Endothelial cell of umbilical vein (primary cell): ENCODE measurements around the gene ARGFX. TPM values are rescaled to one million over a fixed set of nuclear protein-coding genes. Genes with fewer than 3 reads are reported as not detected.

Experiments used
- BruUV-seq: library from RNA; stranded (reverse); fragments of 400-500 nt; replicated peaks from 2 replicates; lab custom pipeline; 2021; lab: Mats Ljungman, UMichigan
- CTCF ChIA-PET: fragments of 300-600, 350-600 bp; sonication (Branson Sonifier 250); formaldehyde crosslinking; loops from one replicate; lab custom pipeline; 2021; ENCODE audit warnings: antibody characterized with exemption, inconsistent platforms; lab: Charles Lee
- POLR2A ChIA-PET: fragments of 300-600, 350-600 bp; sonication (Branson Sonifier 250); formaldehyde crosslinking; loops from one replicate; lab custom pipeline; 2021; ENCODE audit warnings: antibody characterized with exemption, inconsistent platforms; lab: Charles Lee
- DNase-seq: peaks from one replicate; pipeline ENCODE4 v3.0.0-alpha.2; 2011; ENCODE audit warnings: low read depth, low spot score
- FAIRE-seq: peaks from 2 replicates; lab custom pipeline; 2011; peaks lifted over from hg19 to GRCh38; lab: Jason Lieb, UNC
- H2AFZ ChIP-seq: 2 replicates; pipeline ENCODE4 v1.6.0; 2012; ENCODE audit warnings: low read depth, low read length, control low read depth, inconsistent platforms
- H3K27ac ChIP-seq: 2 replicates; pipeline ENCODE4 v1.5.1; 2011; ENCODE audit warnings: low read depth, mild to moderate bottlenecking, control low read depth, low read length, moderate library complexity; ENCODE audit not compliant: insufficient read depth
- H3K27me3 ChIP-seq, 2 experiments: 2 replicates each; pipeline versions ENCODE4 v1.6.0 to v1.6.1; 2011; ENCODE audit warnings: low read length in 2 of 2, mixed read lengths in 1 of 2; ENCODE audit not compliant: control insufficient read depth in 2 of 2, insufficient read depth in 2 of 2
- H3K36me3 ChIP-seq, 2 experiments: 2 replicates in 1 of 2; 3 replicates in 1 of 2; pipeline ENCODE4 v1.5.1; 2011; ENCODE audit warnings: low read length in 2 of 2, mild to moderate bottlenecking in 1 of 2, moderate library complexity in 1 of 2; ENCODE audit not compliant: control insufficient read depth in 2 of 2, insufficient read depth in 2 of 2; ENCODE audit errors: extremely low read depth in 1 of 2
- H3K4me1 ChIP-seq: 3 replicates; pipeline ENCODE4 v1.5.1; 2011; ENCODE audit warnings: mild to moderate bottlenecking, low read length; ENCODE audit not compliant: control insufficient read depth, insufficient read depth; ENCODE audit errors: extremely low read depth
- H3K4me2 ChIP-seq: 2 replicates; pipeline ENCODE4 v1.6.1; 2011; ENCODE audit warnings: low read length, control low read depth, mixed read lengths; ENCODE audit not compliant: insufficient read depth
- H3K4me3 ChIP-seq, 3 experiments: fragments of 200-600 bp in 1 of 3; sonication (generic), shearing (Covaris generic) in 1 of 3; replicated peaks in 1 of 3; 2 replicates each; pipeline ENCODE4 v1.5.1; 2011 to 2016; ENCODE audit warnings: control low read depth in 3 of 3, low read length in 3 of 3, mild to moderate bottlenecking in 2 of 3, inconsistent platforms in 1 of 3, low read depth in 1 of 3, moderate library complexity in 1 of 3; ENCODE audit not compliant: insufficient read depth in 1 of 3
- H3K79me2 ChIP-seq: 2 replicates; pipeline ENCODE4 v1.6.0; 2012; ENCODE audit warnings: low read length, inconsistent platforms; ENCODE audit not compliant: control insufficient read depth, insufficient read depth
- H3K9ac ChIP-seq: replicated peaks from 2 replicates; pipeline ENCODE3; 2011; ENCODE audit warnings: low read length, control low read depth; ENCODE audit not compliant: insufficient read depth; ENCODE audit errors: extremely low read depth
- H3K9me1 ChIP-seq: replicated peaks from 3 replicates; pipeline ENCODE4 v1.6.0; 2011; ENCODE audit warnings: mild to moderate bottlenecking, low read length; ENCODE audit not compliant: control insufficient read depth, insufficient read depth; ENCODE audit errors: extremely low read depth
- H3K9me3 ChIP-seq: replicated peaks from 2 replicates; pipeline ENCODE4 v1.5.1; 2012; ENCODE audit warnings: low read length, inconsistent platforms; ENCODE audit not compliant: control insufficient read depth, insufficient read depth
- H4K20me1 ChIP-seq: replicated peaks from 2 replicates; pipeline ENCODE3; 2011; ENCODE audit warnings: mild to moderate bottlenecking, low read length; ENCODE audit not compliant: control insufficient read depth, insufficient read depth; ENCODE audit errors: extremely low read depth
- EZH2 ChIP-seq: IDR thresholded peaks from 2 replicates; pipeline ENCODE4 v1.6.1; 2012; ENCODE audit warnings: borderline replicate concordance, low read depth, mild to moderate bottlenecking, moderate library complexity, low read length, inconsistent platforms; ENCODE audit not compliant: severe bottlenecking
- FOS ChIP-seq: IDR thresholded peaks from 2 replicates; pipeline ENCODE4 v1.6.1; 2011; ENCODE audit warnings: mild to moderate bottlenecking, low read length, moderate library complexity, borderline replicate concordance; ENCODE audit not compliant: insufficient read depth
- GATA2 ChIP-seq: IDR thresholded peaks from 2 replicates; pipeline ENCODE4 v1.7.0; 2011; ENCODE audit warnings: low read depth, mild to moderate bottlenecking, moderate library complexity, mixed read lengths, low read length; ENCODE audit not compliant: insufficient read length, insufficient read depth
- JUN ChIP-seq: IDR thresholded peaks from 2 replicates; pipeline ENCODE4 v1.6.1; 2011; ENCODE audit warnings: borderline replicate concordance, low read depth; ENCODE audit not compliant: insufficient read length, insufficient read depth
- MAX ChIP-seq: IDR thresholded peaks from 2 replicates; pipeline ENCODE4 v1.6.1; 2011; ENCODE audit not compliant: insufficient read depth, insufficient read length
- MYC ChIP-seq: IDR thresholded peaks from one replicate; pipeline ENCODE4 v1.6.1; 2011; ENCODE audit warnings: mild to moderate bottlenecking, low read depth, low read length
- POLR2A ChIP-seq: IDR thresholded peaks from 2 replicates; pipeline ENCODE4 v1.6.1; 2012; ENCODE audit warnings: low read depth, mild to moderate bottlenecking, control low read depth, low read length
- POLR2AphosphoS5 ChIP-seq: IDR thresholded peaks from 2 replicates; pipeline ENCODE4 v1.6.1; 2012; ENCODE audit warnings: low read depth, mild to moderate bottlenecking, control low read depth, low read length, moderate library complexity; ENCODE audit not compliant: insufficient read depth
- dilution Hi-C: fragments of 300-500 bp; cut with MboI; formaldehyde crosslinking; loops from one replicate; pipeline ENCODE4 v1.15.0; 2019; ENCODE audit warnings: low sequenced_read_pairs; ENCODE audit not compliant: extremely low pct_ligation_motif_present
- intact Hi-C: fragments of 100-400 bp; cut with micrococcal nuclease; formaldehyde crosslinking; loops from one replicate; pipeline ENCODE4 v1.10.0; 2022
- polyA plus RNA-seq, 4 experiments: library from polyadenylated mRNA; depleted of rRNA in 3 of 4; stranded (reverse) in 3 of 4; unstranded in 1 of 4; fragments of >200 nt; gene quantifications; 2 replicates each; pipeline versions ENCODE4 v1.2.1 to v1.2.3, GENCODE V29; 2011 to 2012; ENCODE audit warnings: missing spikeins in 1 of 4
- total RNA-seq: library from RNA; stranded (reverse); gene quantifications from 2 replicates; pipeline ENCODE4 v1.2.3, GENCODE V29; 2021
- TF ChIP-seq, protein P1 (sequence below), 2 donors: IDR thresholded peaks; 1 replicate in 1 of 2; 2 replicates in 1 of 2; pipeline ENCODE4 v1.5.1; 2011; ENCODE audit warnings: low read length in 2 of 2, mild to moderate bottlenecking in 2 of 2, moderate library complexity in 2 of 2, control low read depth in 1 of 2, inconsistent platforms in 1 of 2, low read depth in 1 of 2; ENCODE audit not compliant: insufficient read depth in 1 of 2; ENCODE audit errors: extremely low read depth in 1 of 2

ARGFX gene
- total and polyA plus RNA-seq, 2 donors (not counting 3 experiments of a cell fraction or from before 2014, with no cell fraction given): not detected

DNA sequence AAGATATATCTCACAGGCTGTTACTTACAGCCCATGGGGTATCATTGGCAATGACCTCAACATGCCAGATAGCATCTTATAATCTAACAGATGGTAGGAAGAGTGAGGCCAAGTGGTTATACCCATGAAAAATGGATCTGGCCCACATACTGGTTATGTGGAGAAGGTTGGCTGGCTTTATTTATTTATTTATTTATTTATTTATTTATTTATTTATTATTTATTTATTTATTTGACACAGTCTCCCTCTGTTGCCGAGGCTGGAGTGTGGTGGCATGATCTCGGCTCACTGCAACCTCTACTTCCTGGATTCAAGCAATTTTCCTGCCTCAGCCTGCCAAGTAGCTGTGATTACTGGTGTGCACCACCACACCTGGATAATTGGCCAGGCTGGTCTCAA lies 37.0 kb downstream of the ARGFX start:
- no peak overlapping the region for H3K27ac ChIP-seq
- intact Hi-C loops: no loop called here
- no TSS peak for BruUV-seq

More for the DNA sequence above, 37.0 kb downstream of the ARGFX start:
- FAIRE-seq (no peak), DNase-seq (no peak)
- ChIA-PET CTCF (no interaction called here), POLR2A (interaction anchor here (0.6 kb wide), 1 partner anchor 139 kb away, joined by 4 read pairs; no protein-coding TSS in a partner anchor)
- no peaks in the 10 kb centered on the region for H3K36me3 ChIP-seq
- no peak overlapping the region for H3K4me3 ChIP-seq
- no peaks in the 10 kb centered on the region for H4K20me1 ChIP-seq
- no peaks in the 10 kb centered on the region for H3K79me2 ChIP-seq
- dilution Hi-C loops: no loop called here
- H3K4me2 ChIP-seq: no peak overlapping the region
- no peak overlapping the region for H2AFZ ChIP-seq
- H3K9me3 ChIP-seq: no peaks in the 10 kb centered on the region
- H3K9ac ChIP-seq: no peak overlapping the region
- no peak for TF ChIP-seq FOS
- TF ChIP-seq POLR2A: no peak
- TF ChIP-seq MYC: no peak
- no peak for TF ChIP-seq GATA2
- TF ChIP-seq, protein P1, sequence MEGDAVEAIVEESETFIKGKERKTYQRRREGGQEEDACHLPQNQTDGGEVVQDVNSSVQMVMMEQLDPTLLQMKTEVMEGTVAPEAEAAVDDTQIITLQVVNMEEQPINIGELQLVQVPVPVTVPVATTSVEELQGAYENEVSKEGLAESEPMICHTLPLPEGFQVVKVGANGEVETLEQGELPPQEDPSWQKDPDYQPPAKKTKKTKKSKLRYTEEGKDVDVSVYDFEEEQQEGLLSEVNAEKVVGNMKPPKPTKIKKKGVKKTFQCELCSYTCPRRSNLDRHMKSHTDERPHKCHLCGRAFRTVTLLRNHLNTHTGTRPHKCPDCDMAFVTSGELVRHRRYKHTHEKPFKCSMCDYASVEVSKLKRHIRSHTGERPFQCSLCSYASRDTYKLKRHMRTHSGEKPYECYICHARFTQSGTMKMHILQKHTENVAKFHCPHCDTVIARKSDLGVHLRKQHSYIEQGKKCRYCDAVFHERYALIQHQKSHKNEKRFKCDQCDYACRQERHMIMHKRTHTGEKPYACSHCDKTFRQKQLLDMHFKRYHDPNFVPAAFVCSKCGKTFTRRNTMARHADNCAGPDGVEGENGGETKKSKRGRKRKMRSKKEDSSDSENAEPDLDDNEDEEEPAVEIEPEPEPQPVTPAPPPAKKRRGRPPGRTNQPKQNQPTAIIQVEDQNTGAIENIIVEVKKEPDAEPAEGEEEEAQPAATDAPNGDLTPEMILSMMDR (IDR thresholded peaks at IDR 0.05; ENCODE audit: extremely low read depth in 1 of 2, insufficient read depth in 1 of 2, low read depth in 1 of 2, low read length in 2 of 2): no peak
- TF ChIP-seq JUN: no peak
- no peak for TF ChIP-seq EZH2
- TF ChIP-seq MAX: no peak
- no peak for TF ChIP-seq POLR2AphosphoS5
- H3K9me1 ChIP-seq: no peaks in the 10 kb centered on the region
- no peaks in the 10 kb centered on the region for H3K4me1 ChIP-seq
- H3K27me3 ChIP-seq: peaks cover 2 to 3% of the 10 kb centered on the region in 2 experiments
